Nephron progenitor cell (in vitro differentiated cells): Measurements from ENCODE around the gene P2RY2.
A peak's percentile ranks its signal among the peaks of the same experiment; 100 is the strongest.

Experiments used
- DNase-seq: peaks from one replicate; pipeline ENCODE4 v3.0.0; 2021
- H3K27ac Mint-ChIP-seq: 2 replicates; pipeline ENCODE4 v1.8.0; 2021; ENCODE audit warnings: mild to moderate bottlenecking, moderate library complexity, mixed read lengths
- H3K27me3 Mint-ChIP-seq: 2 replicates; pipeline ENCODE4 v1.8.0; 2021; ENCODE audit warnings: mild to moderate bottlenecking, low read depth, mixed read lengths; ENCODE audit not compliant: poor library complexity
- H3K36me3 Mint-ChIP-seq: 2 replicates; pipeline ENCODE4 v1.8.0; 2021; ENCODE audit warnings: low read depth, mixed read lengths
- H3K4me1 Mint-ChIP-seq: 2 replicates; pipeline ENCODE4 v1.8.0; 2021; ENCODE audit warnings: mixed read lengths
- H3K4me3 Mint-ChIP-seq: 2 replicates; pipeline ENCODE4 v1.8.0; 2021; ENCODE audit warnings: mild to moderate bottlenecking, moderate library complexity, mixed read lengths
- H3K9me3 Mint-ChIP-seq: 2 replicates; pipeline ENCODE4 v1.8.0; 2021; ENCODE audit warnings: mild to moderate bottlenecking, moderate library complexity, mixed read lengths
- CTCF ChIP-seq: fragments of 200-600 bp; sonication (generic); IDR thresholded peaks from 2 replicates; pipeline ENCODE4 v1.5.0; 2021; ENCODE audit warnings: antibody characterized with exemption

P2RY2 gene

GRCh38 chr11:73258104-73259035 lies 40.3 kb downstream of the P2RY2 start:
- H3K27ac Mint-ChIP-seq, result peak overlapping the region; percentile 77
- peaks cover 14% of the 10 kb centered on the region for H3K27me3 Mint-ChIP-seq
- DNase-seq, result peak; percentile 0
- peaks cover 3% of the 10 kb centered on the region for H3K9me3 Mint-ChIP-seq
- peaks cover 29% of the 10 kb centered on the region for H3K4me1 Mint-ChIP-seq
- no peak overlapping the region for H3K4me3 Mint-ChIP-seq
- H3K36me3 Mint-ChIP-seq, result no peaks in the 10 kb centered on the region
- no peak for TF ChIP-seq CTCF

DNA sequence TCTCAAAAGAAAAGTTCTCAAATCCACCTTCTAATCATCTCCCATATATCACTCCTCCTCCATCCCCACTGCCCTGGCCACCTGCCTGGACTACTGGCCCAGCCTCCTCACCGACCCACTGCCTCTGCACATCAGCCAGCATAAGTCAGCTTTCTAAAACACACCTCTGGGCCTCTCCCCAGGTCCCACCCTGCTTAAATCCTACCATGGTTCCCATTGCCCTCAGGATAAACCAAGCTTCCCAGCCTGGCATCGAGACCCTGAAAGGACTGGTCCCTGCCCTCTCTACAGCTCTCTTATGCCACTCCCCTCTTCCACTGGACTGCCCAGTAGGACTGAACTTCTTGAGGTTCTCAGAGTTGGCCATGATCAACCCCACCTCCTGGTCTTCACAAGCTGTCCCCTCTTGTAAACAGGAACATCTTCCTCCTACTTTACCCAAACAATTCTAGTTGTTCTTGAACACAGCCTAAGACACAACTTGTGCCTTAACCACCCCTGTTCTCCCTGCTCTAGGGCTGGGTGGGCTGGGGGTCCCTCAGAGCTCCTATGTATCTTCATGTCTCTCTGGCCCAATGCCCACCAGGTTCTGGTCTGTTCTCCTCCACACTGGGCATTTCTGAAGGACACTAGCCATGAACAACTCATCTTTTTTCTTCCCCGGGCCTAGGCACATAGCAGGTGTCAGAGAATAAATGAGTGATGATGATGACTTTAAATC lies 41.5 kb downstream of the P2RY2 start:
- H3K27ac Mint-ChIP-seq, result peak overlapping the region; percentile 67
- peak; percentile 0 for DNase-seq
- no peaks in the 10 kb centered on the region for H3K36me3 Mint-ChIP-seq
- H3K27me3 Mint-ChIP-seq, result peaks cover 26% of the 10 kb centered on the region
- peaks cover 3% of the 10 kb centered on the region for H3K9me3 Mint-ChIP-seq
- H3K4me1 Mint-ChIP-seq, result peaks cover 30% of the 10 kb centered on the region
- no peak for TF ChIP-seq CTCF
- H3K4me3 Mint-ChIP-seq, result no peak overlapping the region

- H3K9me3 Mint-ChIP-seq, result peaks cover 3% of the 10 kb centered on the region
- H3K27ac Mint-ChIP-seq, result no peak overlapping the region
- no peak for DNase-seq
- no peak overlapping the region for H3K4me3 Mint-ChIP-seq
- no peaks in the 10 kb centered on the region for H3K36me3 Mint-ChIP-seq
- peaks cover 34% of the 10 kb centered on the region for H3K4me1 Mint-ChIP-seq
- no peak for TF ChIP-seq CTCF
- peaks cover 31% of the 10 kb centered on the region for H3K27me3 Mint-ChIP-seq
Measured at GRCh38 chr11:73260127-73260457, 42.0 kb downstream of the P2RY2 start.

DNA sequence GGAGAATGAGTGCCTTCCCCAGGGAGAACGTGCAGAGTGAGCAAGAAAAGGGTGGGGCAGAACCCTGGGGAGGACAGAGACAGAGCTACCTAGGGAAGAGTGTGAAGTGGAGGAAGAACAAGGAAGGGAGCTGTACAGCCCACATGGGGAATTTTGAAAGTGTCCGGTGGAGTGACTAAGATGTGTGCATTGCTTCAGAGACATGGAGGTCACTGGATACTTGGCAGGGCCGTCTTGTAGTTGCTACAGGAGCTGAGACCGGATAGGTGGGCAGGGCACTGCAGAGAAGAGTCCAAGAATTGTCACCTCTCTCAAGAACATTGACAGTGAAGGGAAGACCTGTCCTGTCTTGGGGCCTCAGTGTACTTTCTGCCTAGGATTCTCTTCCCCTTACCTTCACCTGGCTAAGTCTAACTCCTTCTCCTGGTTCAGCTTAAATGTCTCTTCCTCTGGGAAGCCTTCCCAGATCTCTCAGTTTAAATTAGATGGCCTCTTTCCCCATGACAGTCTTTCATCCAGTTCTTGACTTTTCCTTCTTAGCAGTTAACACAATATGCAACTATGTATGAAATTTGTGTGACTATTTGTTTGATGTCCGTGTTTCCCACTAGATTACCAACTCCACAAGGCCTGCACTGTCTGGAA lies 44.9 kb downstream of the P2RY2 start:
- no peak overlapping the region for H3K4me3 Mint-ChIP-seq
- no peak overlapping the region for H3K27ac Mint-ChIP-seq
- H3K9me3 Mint-ChIP-seq, result peaks cover 3% of the 10 kb centered on the region
- H3K4me1 Mint-ChIP-seq, result peaks cover 24% of the 10 kb centered on the region
- TF ChIP-seq CTCF, result no peak
- DNase-seq, result no peak
- peaks cover 57% of the 10 kb centered on the region for H3K27me3 Mint-ChIP-seq
- no peaks in the 10 kb centered on the region for H3K36me3 Mint-ChIP-seq

- H3K4me3 Mint-ChIP-seq, result no peak overlapping the region
- peak; percentile 0 for DNase-seq
- no peak overlapping the region for H3K27ac Mint-ChIP-seq
- peaks cover 3% of the 10 kb centered on the region for H3K9me3 Mint-ChIP-seq
- H3K36me3 Mint-ChIP-seq, result no peaks in the 10 kb centered on the region
- peaks cover 61% of the 10 kb centered on the region for H3K27me3 Mint-ChIP-seq
- no peak for TF ChIP-seq CTCF
- H3K4me1 Mint-ChIP-seq, result peaks cover 20% of the 10 kb centered on the region
Measured at GRCh38 chr11:73263640-73264039, 45.6 kb downstream of the P2RY2 start.
